NCI-H1092 (cell line): ENCODE results near the gene TTC24.
"Not testable (repeated sequence)": the region's sequence is repeated elsewhere in the genome, so short reads cannot be mapped to it uniquely, and the experiment has no call there.

Source experiments
- DNase-seq: peaks from one replicate; lab custom pipeline; 2025; lab: John Stamatoyannopoulos, UW

Gene TTC24

DNA sequence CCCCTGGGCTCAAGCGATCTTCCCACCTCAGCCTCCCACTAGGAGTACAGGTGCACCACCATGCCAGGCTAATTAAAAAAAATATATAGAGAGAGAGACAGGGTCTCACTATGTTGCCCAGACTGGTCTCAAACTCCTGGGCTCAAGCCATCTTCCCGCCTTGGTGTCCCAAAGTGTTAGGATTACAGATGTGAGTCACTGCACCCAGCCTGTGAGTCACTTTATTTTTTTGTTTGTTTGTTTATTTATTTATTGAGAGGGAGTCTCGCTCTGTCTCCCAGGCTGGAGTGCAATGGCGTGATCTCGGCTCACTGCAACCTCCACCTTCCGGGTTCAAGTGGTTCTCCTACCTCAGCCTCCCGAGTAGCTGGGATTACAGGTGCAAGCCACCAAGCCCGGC is 8.4 kb downstream of the TTC24 start:
- not testable (repeated sequence) for DNase-seq

DNA sequence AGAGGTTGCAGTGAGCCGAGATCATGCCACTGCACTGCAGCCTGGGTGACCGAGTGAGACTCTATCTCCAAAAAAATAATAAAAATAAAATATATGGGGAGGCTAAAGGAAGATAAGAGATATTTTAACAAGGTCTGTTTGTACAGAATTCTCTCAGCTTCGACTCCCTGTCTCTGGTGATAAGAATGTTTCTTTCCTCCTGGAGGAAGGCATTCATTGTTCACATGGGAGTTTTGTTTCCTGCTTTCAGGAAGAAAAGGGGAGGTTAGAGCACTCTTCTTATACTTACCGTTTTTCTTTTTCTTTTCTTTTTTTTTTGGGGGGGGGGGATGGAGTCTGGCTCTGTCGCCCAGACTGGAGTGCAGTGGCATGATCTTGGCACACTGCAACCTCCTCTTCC is 10.0 kb downstream of the TTC24 start:
- DNase-seq = no peak

DNA sequence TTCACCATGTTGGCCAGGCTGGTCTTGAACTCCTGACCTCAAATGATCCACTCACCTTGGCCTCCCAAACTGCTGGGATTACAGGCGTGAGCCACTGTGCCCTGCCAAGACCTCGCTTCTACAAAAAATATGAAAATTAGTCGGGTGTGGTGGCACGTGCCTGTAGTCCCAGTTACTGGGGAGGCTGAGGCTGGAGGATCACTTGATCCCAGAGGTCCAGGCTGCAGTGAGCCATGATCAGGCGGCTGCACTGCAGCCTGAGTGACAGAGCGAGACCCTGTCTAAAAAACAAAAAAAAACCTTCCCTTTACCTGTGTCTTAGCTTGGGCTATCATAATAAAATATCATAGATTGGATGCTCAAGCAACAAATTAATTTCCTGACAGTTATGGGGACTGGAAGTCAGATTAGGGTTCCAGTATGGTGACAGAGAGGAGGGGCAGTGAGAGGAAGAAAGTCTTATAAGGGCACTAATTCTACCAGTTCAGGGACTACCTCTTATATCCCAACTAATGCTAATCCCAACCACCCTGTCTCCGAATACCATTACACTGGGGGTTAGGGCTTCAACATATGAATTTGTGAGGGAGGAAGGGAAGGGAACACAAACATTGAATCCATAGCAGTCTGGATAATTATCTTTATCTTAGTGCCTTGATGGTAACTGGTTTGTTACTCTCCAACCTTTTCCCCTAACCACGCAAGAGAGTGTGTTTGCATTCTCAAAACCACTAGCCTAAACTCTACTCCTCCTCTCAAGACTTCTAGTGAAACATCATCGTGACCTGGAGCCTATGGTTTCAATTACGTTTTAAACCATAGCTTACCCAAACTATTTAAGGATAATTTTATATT is 11.0 kb downstream of the TTC24 start:
- no peak for DNase-seq

DNA sequence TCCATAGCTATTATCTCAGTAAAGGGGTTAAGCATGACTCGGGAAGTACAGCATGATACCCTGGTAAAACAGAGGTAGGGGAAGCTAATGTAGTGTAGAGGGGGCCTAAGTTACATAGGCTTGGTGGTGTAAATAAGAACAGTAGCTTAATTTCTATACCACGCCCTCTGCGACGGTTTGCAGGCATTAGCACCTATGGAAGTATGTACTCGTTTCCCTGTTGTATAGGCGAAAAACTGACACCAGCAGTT is 11.6 kb downstream of the TTC24 start:
- DNase-seq = no peak

DNA sequence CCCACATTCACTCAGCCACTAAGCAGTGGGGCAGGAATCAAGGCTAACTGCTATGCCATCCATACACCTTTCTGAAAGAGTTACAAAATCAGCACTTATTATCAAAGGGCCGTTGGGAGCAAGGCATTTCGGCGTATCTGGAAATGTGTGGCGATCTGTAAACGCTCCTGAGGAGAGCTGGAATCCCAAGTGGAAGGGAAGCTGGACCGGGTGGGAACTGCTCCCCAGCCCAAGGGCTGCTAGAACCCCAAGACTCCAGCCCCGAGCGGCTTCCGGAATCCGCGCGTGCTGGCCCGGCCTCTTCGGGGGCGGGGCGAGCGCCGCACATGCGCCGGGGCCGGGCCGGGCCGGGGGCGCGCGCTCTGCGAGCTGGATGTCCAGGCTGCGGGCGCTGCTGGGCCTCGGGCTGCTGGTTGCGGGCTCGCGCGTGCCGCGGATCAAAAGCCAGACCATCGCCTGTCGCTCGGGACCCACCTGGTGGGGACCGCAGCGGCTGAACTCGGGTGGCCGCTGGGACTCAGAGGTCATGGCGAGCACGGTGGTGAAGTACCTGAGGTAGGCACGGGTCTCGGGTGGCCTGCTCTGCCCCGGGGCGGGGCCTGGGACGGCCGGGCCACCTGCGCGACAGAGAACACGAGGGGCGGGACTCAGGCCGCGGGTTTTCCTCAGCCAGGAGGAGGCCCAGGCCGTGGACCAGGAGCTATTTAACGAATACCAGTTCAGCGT is 12.1 kb downstream of the TTC24 start, which contains the start of gene NAXE:
NAXE (plus strand) TSS at position 345 of the 726 bp plus-strand sequence; CDS start at position 374, 29 bp downstream.
- peak; percentile 64 for DNase-seq

DNA sequence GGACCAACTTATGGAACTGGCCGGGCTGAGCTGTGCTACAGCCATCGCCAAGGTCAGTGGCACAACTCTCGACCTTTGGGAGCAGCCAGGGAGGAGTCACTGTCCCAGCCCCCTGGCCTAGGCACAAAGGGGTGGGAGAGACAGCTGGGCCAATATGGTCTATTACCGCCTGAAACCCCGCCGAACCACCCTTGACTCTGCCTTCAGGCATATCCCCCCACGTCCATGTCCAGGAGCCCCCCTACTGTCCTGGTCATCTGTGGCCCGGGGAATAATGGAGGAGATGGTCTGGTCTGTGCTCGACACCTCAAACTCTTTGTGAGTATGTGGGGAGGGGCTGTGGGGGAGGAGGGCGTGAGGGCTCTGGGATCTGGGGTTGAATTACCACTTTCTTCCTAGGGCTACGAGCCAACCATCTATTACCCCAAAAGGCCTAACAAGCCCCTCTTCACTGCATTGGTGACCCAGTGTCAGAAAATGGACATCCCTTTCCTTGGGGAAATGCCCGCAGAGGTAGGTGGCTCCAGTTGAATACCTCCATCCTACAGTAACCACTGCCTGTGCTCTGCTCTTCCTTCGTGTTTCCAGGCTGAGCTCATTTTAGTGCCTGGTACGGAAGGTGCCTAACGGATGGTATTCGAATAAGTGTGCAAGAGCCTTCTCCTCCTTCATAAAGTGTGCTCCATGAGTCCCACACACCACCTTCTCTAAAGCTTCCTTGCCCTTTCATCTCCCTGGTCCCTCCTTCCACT is 12.8 kb downstream of the TTC24 start:
- DNase-seq = no peak

DNA sequence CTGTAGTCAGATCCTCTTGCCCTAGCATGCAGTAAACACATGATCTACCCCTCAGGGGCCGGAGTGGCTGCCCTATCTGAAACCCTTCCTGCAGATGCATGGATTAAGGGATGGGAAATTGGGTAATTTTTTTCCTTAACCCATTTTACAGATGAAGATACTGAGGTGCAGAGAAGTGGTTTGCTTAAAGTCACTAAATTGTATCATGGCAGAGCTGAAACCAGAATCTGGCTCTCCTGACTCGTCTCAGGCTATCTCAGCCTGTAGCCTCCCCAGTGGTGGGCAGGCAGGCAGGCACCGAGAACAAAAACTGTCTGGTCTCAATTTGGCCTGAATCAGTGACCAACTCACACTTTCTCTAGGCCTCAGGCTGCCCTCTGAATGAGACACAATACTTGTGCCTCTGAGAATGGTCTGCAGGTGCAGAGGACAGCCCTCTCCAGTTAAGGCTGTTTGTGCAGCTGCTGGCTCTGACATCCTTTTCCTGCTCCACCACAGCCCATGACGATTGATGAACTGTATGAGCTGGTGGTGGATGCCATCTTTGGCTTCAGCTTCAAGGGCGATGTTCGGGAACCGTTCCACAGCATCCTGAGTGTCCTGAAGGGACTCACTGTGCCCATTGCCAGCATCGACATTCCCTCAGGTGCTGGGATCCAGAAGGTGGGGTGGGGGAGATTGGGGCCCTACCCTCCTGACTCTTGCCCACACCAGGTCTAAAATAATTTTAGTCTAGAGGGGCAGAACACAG is 13.6 kb downstream of the TTC24 start:
- peak; percentile 34 for DNase-seq

DNA sequence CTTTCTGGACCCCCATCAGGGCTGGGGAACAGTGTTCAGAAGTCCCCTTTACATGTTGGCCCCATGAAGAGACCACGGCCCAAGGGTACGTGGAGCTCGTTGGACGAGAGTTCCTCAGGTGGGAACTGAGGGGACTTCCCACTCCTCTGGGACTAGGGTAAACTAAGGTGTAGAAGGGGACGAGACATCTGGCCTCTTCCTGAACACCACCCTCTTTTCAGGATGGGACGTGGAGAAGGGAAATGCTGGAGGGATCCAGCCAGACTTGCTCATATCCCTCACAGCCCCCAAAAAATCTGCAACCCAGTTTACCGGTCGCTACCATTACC is 14.1 kb downstream of the TTC24 start:
- no peak for DNase-seq

DNA sequence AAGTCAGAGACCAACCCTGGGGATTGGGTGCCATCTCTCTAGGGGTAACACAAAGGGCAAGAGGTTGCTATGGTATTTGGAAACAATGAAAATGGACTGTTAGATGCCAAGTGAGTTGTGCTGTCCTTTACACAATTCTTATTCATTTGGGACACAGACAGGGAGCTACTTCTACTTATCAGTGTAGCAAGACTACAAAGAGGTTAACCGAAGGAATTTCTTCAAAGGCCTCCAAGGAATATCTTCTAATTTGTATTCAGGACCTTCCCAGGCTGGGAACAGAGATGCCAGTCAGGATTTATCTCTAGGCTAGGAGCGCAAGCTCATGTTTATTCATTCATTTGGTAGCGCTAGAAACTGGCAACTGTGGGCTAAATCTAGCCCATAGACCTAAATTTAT is 14.7 kb downstream of the TTC24 start:
- DNase-seq = no peak

DNA sequence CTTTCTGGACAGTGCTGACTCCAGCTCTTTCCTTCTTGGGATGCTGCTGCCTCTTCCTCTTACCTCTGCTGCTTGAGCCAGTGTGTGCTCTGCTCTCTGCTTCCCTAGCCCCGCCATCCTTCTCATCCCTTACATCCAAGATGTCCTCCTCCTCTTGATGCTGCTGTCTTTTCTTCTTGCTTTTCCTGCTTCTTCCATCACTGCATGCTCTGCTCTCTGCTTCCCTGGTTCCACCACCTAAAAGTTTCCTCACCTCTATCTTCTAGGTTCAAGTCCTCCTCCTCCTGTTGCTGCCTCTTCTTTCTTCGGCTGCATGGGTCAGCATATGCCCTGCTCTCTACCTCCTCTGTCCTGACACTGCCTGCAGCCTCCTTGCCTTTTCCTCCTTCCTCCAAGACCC is 15.5 kb downstream of the TTC24 start:
- DNase-seq = no peak

DNA sequence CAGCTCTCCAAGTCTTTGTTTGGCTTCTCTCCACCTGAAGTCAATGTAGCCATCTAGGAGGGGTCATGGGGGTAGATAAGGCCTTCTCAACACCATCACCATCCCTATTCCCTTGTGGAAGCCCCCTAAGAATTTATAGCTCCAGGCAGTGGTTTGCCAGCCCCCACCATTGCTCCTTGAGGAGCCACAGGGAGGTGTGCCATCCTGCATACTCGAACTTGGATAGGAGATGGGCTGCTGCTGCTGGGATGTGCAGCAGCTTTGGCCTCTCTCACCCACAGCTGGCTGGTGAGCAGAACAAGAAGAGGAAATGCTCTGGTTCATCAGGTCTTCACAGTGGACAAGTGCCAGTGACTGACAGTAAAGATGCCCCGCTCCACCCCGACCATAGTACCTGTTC is 16.9 kb downstream of the TTC24 start:
- DNase-seq = no peak

DNA sequence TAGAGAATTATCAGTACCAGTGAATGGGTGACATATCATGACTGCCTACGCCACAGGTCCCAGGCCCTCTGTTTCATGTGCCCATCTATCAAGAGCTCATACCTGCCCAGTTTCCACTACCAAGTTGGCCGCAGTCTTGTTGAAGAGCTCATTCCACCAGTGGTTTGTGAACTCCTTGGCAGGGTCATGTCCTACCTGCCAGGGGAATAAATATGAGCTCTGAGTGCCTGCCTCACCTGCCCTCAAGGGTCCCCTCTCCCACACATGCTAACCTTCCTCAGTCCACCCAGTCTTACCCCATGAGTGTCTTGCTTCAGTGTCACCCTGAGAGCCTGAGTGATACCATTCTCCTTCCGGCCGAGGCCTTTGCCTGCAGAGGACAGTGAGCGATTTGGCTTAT is 18.6 kb downstream of the TTC24 start:
- no peak for DNase-seq

DNA sequence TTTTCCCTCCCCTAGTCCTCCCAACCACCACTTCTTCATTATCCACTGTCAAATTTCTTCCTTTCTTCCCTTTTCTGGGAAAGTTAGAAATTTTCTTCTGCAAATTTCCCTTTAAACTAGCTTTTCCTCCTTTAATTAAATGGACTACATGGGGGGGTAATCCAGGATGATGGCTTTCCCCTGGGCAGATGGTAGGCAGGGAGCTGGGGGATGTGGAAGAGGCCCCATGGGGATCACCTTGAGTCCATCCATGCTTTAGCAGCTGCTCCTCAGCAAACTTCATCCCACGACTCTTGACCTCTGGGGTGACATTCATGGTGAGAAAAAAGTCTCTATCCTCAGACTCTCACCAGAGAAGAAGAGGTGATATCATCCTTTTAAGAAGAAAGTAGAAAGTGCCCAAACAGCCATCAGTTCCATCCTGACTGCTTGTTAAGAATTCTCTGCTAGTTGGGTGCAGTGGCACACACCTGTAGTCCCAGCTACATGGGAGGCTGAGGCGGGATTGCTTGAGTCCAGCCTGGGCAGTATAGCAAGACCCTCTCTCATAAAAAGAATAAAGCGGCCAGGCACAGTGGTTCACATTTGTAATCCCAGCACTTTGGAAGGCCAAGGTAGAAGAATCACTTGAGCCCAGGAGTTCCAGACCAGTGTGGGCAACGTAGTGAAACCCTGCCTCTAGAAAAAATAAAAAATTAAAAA is 19.4 kb downstream of the TTC24 start:
- no peak for DNase-seq

DNA sequence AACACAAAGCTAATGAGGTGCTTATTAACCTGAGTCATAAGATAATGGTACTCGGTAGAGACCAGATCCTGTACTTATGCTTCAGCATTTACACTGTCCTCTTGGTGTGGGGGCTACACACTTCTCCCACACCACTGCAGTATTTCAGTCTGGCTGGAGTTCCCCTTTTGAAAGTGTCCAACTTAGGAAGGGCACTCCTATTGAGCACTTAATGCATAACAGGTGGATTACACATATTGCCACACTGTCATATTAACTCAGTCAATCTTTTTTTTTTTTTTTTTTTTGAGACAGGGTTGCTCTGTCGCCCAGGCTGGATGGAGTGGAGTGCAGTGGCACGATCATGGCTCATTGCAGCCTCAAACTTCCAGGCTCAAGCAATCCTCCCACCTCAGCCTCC is 20.3 kb downstream of the TTC24 start:
- DNase-seq = no peak

DNA sequence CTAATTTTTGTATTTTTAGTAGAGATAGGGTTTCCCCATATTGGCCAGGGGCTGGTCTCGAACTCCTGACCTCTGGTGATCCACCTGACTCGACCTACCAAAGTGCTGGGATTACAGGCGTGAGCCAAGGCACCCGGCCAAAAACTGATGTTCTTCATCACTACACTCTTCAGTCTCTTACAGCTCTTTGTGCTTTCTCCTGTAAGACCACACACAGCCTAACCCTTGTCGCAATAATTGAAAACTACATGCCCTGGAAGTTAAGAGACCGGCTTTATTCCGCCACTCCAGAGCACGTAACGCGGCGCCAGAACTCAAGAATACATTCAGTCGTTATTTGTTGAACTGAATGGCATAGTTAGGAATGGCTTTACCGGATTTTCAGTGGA is 21.2 kb downstream of the TTC24 start:
- no peak for DNase-seq

DNA sequence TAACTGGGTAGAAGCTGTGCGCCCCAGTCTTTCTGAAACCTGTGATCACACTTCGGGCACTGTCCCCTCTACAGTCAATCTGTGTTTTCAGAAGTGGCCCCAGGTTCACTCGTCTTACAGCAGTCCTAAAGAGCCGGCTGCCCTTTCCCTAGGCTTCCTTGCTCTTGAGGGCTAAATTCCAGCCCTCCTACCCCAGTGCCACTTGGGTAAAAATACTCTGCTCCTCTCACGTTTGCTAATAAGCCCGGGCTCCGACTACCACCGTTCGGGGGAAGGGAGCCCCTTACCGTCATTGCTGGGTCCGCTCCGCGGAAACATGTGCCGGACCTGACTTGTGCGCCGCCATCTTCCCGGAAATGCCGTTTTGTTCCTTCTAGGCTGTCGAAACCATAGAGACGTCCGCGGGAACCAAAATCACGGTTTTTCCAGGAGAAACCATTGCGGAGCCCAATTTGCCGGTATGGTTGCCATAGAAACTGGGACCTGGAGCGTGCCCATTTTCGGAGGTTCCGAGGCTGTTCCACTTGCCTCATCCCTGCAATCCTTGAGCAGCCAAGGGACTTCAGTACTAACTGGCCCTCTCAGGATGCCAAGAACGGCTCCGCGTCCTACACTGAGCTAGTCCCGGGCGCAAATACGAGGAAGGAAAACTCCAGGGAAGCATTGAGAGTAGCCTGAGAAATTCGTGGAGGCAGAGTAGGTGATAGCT is 21.8 kb downstream of the TTC24 start, which contains the start of gene GPATCH4:
GPATCH4 (minus strand) TSS at position 358 of the 709 bp plus-strand sequence.
- peak; percentile 72 for DNase-seq

DNA sequence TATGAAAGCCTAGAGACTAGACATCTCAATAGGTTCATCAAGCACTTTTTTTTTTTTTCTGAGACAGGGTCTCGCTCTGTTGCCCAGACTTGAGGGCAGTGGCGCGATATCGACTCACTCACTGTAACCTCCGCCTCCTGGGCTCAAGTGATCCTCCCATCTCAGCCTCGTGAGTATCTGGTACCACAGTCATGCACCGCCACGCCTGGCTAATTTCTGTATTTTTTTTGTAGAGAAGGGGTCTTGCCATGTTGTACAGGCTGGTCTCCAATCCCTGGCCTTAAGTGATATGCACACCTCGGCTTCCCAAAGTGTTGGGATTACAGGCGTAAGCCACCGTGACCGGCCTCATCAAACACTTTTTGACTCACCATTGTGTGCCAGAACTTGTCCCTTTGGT is 22.4 kb downstream of the TTC24 start:
- DNase-seq = no peak

DNA sequence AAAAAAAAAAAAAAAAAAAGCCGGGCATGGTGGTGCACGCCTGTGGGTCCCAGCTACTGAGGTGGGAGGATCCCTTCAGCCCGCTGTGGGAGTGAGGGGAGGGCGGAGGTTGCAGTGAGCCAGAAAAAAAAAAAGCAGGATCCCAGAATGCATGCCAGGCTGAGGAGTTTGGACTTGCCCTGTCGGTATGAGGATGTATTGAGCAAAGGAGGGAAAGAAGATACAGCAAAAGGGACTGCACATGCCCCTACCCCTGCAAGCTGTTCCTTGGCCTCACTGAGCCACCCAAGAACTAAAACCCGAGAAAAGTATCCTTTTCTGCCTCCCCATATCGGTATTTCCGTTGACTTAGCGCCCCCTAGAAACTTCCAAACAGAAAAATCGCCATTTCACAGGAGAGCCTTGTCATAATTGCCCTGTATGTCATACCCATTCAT is 23.1 kb downstream of the TTC24 start:
- DNase-seq = no peak

DNA sequence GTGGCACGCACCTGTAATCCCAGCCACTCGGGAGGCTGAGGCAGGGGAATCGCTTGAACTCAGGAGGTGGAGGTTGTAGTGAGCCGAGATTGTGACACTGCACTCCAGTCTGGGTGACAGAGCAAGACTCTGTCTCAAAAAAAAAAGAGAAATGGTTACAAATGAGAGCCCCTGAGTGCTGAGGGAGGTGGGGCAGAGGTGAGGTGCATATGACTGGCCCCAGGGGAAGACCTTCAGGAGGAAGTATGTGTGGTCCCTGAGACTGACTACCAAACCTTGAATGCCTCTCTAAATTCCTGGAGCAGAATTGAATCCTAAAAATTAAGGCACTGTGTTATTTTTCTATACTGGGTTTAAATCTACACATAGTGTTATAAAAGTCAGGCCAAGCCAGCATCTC is 27.8 kb downstream of the TTC24 start:
- not testable (repeated sequence) for DNase-seq

DNA sequence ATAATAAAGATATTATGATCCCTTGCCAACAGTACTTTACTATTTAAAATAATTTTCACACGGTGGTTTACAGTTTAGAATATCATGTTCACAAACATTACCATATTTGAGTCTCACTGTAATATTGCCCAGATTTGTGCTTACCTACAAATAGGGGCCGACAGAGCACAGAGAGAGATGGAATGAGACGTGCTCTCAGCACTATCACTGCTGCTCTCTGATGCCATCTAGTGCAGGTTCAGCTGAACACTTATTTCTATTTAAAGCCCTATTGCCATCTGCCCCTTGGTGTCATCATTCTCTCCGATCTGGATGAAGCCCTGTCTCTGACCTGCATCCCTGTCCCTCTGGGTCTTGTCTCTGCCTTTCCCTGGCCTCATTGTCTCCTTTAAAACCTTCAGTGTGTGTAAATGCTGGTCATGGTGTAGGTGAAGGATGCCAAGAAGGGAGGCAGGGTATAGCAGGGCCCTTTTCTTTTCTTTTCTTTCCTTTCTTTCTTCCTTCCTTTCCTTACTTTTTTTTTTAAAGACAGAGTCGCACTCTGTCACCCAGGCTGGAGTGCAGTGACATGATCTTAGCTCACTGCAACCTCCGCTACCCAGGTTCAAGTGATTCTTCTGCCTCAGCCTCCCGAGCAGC is 28.6 kb downstream of the TTC24 start:
- DNase-seq = peak; percentile 52
